GM18505 (cell line): Measurements from ENCODE around the gene ZC3H10.
"Not testable (repeated sequence)": the region's sequence is repeated elsewhere in the genome, so short reads cannot be mapped to it uniquely, and the experiment has no call there.

Experiments used
- ATAC-seq: cut with Tn5 transposase; IDR thresholded peaks from one replicate; pipeline ENCODE4 v1.9.1; 2021; ENCODE audit not compliant: unreplicated experiment
- POLR2A ChIP-seq: IDR thresholded peaks from 4 replicates; pipeline ENCODE4 v1.6.1; 2011; ENCODE audit warnings: borderline replicate concordance; ENCODE audit not compliant: insufficient read depth, insufficient read length; ENCODE audit errors: extremely low read depth

Gene ZC3H10, protein sequence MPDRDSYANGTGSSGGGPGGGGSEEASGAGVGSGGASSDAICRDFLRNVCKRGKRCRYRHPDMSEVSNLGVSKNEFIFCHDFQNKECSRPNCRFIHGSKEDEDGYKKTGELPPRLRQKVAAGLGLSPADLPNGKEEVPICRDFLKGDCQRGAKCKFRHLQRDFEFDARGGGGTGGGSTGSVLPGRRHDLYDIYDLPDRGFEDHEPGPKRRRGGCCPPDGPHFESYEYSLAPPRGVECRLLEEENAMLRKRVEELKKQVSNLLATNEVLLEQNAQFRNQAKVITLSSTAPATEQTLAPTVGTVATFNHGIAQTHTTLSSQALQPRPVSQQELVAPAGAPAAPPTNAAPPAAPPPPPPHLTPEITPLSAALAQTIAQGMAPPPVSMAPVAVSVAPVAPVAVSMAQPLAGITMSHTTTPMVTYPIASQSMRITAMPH

DNA sequence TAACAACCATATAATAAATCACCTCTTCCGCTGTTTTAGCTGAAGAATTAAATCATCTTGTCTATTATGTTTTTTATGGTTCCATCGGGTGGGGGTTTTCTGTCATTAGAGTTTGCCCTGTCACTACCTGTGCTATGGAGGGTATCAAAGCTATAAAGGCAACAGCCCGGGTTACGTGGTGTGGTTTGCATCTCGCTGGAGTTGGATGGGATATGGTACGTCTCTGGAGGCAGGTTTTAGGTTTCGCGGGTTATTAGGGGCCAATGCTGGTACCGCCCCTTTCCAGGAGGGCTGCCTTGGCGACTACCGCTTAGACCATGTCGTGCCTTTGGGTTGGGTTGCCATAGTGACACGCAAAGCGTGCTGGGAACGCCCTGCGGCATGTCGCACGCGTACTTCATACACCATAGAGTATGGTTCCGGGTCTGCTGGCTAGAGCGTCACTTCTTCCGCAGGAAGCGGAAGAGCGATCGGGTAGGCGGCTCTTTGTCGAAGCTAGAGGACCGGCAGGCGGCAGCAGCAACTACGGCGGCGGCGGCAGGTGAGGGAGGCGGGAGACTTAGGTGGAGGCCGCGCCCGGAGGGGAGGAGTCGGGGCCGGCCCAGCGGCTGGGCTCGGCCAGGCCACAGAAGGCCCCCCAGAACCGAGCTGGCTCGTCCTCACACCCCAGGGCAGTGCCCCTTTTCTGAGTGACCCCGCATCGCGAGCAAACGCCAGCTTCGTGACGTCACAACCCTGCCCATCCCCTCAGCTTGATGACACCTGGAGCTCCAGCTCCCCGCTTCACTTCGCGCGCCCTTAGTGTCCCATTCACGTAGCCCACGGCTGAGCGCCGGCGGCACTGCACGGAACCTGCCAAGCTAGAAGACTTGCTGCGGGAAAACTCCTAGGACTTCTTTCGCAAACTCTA, at the start of gene ZC3H10:
Gene ZC3H10, plus strand, starts transcription at position 489 of the 910 bp plus-strand sequence. CDS start 2,297 bp downstream, outside the sequence.
- peak; percentile 98 for TF ChIP-seq POLR2A
- ATAC-seq, result peak; percentile 72

DNA sequence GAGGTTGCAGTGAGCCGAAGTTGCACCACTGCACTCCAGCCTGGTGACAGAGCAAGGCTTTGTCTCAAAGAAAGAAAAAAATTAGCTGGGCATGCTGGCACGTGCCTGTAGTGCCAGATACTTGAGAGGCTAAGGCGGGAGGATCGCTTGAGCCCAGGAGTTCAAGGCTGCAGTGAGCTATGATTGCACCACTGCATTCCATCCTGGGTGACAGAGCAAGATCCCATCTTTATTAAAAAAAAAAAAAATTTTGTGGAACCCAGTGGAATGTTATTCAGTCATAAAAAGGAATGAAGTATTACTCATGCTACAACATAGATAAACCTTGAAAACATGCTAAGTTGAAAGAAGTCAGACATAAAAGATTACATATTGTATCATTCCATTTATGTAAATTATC, 46.4 kb upstream of the ZC3H10 start:
- no peak for TF ChIP-seq POLR2A
- no peak for ATAC-seq

DNA sequence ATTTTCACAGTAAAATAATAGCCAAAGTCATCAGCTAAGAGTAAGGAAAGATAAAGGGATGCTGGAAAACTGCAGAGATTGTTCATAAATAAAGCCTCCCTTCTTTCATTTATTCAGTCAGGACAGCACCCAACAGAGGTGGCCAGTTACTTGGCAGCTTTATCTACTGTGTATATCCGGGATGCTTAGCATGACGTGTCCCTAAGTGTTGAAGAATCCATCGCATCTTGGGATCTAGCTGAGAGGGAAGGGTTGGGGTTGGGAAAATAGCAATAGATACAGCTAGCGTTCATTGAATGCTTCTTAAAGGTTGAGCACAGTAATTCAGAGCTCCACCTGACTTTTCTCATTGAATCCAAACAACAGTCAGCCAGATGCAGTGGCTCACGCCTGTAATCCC, 43.7 kb upstream of the ZC3H10 start:
- TF ChIP-seq POLR2A, result no peak
- ATAC-seq, result no peak

DNA sequence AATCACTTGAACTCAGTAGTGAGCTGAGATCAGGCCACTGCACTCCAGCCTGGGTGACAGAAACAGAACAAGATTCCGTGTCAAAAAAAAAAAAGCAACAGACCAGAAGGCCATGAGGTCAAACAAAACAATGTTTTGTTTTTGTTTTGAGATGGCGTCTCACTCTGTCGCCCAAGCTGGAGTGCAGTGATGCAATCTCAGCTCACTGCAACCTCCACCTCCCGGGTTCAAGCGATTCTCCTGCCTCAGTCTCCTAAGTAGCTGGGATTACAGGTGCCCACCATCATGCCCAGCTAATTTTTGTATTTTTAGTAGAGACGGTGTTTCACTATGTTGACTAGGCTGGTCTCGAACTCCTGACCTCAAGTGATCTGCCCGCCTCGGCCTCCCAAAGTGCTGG, 40.1 kb upstream of the ZC3H10 start:
- ATAC-seq, result not testable (repeated sequence)

DNA sequence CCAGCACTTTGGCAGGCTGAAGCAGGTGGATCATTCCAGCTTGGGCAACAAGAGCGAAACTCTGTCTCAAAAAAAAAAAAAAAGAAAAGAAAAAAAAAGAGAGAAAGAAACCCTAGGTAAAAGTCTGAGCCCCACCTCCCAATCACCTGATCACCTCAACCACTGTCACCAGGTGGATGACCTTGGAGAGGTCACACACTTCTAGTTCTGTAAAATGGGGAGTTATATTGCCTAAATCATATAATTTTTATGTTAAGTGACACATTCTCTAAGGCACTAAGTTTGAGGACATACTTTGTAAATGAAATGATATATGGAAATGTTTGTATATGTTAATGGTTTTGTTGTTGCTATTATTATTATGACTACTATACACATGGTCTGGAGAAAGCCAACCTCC, 39.6 kb upstream of the ZC3H10 start:
- no peak for ATAC-seq

DNA sequence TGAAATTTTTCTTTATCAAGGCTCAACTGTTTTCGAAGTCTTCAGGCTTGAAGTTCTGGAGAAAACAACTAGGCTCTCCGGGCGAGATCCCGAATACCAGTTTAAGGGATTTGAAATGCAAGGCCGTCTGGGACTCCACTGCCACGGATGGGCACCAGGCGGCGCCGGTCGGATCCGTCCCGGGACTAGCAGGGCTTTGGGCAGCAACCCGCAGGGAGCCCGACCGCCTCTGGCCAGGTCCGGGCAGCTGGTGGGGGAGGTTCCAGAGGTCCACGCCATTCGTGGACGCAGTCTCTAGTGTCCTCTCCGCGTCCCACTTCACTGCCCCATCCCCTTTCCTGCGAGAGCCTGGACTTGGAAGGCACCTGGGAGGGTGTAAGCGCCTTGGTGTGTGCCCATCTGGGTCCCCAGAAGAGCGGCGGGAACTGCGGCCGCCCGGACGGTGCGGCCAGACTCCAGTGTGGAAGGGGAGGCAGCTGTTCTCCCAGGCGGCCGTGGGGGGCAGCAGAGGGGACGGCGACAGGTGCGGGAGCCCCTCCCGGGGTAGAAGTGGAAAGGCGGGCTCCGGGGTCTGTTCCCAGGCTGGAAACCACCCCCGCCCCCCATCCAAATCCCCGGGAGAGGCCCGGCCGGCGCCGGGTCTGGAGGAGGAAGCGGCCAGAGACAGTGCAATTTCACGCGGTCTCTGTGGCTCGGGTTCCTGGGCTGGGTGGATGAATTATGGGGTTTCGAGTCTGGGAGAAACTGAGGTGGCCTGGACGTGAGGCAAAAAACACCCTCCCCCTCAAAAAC, 38.9 kb upstream of the ZC3H10 start:
- ATAC-seq, result peak; percentile 58

More for the DNA sequence above, 39.6 kb upstream of the ZC3H10 start:
- no peak for TF ChIP-seq POLR2A

DNA sequence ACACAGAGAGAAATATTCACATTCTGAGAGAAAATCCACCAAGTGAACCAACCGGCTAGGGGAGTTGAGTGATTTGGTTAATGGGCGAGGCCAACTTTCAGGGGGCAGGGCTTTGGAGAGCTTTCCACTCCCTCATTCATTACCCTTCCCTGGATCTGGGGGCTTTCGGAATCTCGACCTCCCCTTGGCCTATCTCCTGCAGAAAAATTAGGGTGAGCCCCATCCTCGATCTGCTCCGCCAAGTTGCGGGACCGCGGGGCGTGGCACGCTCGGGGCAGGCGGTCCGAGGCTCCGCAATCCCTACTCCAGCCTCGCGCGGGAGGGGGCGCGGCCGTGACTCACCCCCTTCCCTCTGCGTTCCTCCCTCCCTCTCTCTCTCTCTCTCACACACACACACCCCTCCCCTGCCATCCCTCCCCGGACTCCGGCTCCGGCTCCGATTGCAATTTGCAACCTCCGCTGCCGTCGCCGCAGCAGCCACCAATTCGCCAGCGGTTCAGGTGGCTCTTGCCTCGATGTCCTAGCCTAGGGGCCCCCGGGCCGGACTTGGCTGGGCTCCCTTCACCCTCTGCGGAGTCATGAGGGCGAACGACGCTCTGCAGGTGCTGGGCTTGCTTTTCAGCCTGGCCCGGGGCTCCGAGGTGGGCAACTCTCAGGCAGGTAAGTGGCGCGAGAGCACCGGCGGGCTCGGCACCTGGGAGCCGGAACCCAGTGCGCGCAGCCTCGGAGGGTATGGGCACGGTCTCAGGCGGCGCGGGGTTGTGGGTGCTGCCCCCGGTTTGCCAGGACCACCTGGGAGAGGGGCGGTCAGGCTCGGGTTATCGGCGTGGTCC, 38.1 kb upstream of the ZC3H10 start, which contains the start of gene ERBB3:
Gene ERBB3, plus strand, starts transcription at position 443 of the 833 bp plus-strand sequence. Its CDS starts 136 bp downstream, at position 579.
- TF ChIP-seq POLR2A, result no peak
- no peak for ATAC-seq

More for the DNA sequence above, 38.9 kb upstream of the ZC3H10 start:
- TF ChIP-seq POLR2A, result no peak

DNA sequence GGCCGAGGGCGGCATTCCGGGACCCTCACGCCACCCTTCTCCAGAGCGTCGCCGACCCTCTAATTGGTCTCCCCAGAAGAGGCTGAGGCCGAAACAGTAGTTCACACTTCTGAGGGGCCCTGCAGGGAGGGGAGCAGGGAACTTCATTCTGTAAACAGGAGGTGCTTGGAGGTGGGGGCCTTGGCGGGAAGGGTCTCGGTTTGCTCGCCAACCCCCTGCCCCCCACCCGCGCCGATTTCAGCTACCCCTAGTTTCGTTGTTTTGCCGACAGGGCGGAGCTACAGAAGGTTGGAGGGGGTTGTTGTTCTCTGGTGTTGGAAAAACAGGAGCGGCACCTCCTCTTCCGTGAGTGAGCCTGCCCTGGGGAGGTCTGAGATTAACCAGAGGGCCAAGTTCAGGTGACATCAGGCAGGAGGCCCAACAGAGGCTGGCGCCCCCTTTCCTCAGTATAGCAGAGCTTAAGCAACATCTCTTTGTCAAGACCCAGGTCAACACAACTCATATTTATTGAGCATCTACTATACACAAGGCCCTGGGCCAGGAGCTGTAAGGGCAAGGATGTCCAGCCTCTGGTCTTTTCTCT, 37.4 kb upstream of the ZC3H10 start:
- TF ChIP-seq POLR2A, result no peak
- ATAC-seq, result no peak

DNA sequence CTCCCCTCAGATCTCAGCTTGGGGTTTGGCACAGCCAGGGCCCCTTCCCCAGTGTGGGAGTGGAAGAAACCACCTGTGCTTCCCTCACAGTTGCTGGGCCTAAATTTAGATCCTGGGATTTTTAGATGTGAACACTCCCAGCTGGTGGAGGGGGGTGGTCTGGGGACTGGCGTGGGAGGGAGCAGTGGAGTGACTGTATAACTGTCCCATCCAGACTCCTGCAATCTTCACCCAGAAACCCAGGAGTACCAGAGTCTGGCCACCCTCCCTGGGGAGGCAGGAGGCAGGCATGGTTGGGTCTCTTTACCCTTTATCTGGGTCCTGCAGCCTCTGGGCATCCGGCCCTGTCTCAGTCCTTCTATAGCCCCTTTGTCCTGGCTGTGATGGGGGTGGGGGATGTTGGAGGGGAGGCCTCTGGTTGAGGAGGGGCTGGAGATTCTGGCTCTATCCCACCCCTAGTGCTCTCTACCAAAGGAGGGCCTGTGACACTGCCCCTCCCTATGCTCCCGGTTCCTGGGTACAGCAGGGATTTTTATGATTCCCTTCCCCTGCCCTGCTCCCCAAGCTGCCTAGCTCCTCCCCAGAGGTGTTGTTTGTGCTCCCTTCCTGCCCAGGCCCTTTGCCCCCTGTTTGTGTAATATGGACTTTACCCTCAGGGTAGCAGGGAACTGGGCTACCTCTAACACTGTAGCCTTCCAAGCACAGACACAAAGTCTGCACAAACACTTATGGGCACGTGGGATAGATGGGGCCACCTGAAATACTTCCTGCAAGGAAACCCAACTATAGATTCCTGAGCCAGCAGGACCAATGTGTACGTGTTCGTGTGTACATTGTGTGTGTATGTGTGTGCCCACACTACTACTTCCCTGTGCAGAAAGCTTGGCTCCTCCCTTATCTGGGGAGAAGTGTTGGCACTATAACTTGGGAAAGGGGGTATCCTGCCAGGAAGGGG, 36.4 kb upstream of the ZC3H10 start:
- TF ChIP-seq POLR2A, result no peak
- no peak for ATAC-seq

DNA sequence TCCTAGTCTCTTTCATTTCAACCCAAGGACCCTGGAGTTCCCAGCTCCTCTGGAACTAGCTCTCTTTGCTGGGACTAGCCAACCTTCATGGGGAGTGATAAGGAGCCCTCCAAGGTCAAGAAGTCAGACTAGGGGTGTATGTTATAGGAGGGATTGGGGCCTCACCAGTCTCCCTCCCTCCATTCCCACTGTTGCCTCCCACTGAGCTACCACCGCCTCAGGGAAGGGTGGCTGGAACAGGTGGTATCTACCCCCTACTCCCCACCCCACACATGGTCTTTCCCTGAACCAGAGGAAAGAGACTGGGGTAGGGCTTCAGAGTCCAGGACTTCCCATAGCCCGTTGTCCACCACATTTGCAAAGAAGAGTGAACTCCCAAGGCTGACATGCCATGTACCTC, 35.7 kb upstream of the ZC3H10 start:
- ATAC-seq, result no peak
- TF ChIP-seq POLR2A, result no peak

DNA sequence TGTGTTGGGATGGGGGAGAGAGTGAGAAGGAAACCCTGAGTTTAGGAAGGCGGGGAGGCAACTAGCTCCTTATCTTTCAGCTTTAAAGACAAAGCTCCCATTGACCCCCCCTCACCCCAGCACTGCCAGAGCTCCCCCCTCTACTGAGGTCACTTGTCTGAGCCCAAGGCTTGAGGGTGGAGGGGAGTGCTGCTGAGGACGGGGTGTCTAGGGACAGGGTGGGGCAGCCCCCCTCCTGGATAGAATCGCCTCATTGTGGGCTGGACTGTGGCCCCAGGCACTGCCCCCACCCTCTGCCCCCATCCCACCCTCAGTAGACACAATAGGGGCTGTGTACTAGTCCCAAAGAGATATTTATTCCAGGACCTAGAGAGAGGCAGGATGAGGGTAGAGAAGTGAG, 35.1 kb upstream of the ZC3H10 start:
- no peak for ATAC-seq
- no peak for TF ChIP-seq POLR2A

DNA sequence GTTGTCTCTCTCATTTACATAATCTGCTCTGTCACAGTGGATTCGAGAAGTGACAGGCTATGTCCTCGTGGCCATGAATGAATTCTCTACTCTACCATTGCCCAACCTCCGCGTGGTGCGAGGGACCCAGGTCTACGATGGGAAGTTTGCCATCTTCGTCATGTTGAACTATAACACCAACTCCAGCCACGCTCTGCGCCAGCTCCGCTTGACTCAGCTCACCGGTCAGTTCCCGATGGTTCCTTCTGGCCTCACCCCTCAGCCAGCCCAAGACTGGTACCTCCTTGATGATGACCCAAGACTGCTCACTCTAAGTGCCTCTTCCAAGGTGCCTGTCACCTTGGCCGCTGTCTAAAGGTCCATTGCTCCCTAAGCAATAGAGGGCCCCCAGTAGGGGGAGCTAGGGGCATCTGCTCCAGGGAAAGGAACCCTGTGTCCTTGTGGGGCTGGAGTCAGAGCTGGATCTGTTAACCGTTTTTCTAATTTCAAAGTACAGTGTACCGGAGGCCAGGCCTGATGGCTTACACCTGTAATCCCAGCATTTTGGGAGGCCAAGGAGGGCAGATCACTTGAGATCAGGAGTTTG, 33.0 kb upstream of the ZC3H10 start:
- no peak for ATAC-seq
- no peak for TF ChIP-seq POLR2A
